KOPT-K1 (cell line): ENCODE results near the gene GALNT9.

ENCODE experiments used
- H3K27ac ChIP-seq: fragments of 200-600 bp; sonication (generic); 2 replicates; pipeline ENCODE4 v1.5.1; 2016; ENCODE audit warnings: antibody characterized with exemption, mild to moderate bottlenecking, low read depth, low read length; ENCODE audit not compliant: poor library complexity, severe bottlenecking
- H3K36me3 ChIP-seq: fragments of 200-600 bp; sonication (generic); 2 replicates; pipeline ENCODE4 v1.5.1; 2017; ENCODE audit warnings: antibody characterized with exemption, mild to moderate bottlenecking, low read length, moderate library complexity; ENCODE audit not compliant: insufficient read depth
- H3K9me3 ChIP-seq: fragments of 200-600 bp; sonication (generic); 2 replicates; pipeline ENCODE4 v1.5.1; 2017; ENCODE audit warnings: antibody characterized with exemption, low read length, mild to moderate bottlenecking; ENCODE audit not compliant: insufficient read depth, poor library complexity, severe bottlenecking

GALNT9 gene

DNA sequence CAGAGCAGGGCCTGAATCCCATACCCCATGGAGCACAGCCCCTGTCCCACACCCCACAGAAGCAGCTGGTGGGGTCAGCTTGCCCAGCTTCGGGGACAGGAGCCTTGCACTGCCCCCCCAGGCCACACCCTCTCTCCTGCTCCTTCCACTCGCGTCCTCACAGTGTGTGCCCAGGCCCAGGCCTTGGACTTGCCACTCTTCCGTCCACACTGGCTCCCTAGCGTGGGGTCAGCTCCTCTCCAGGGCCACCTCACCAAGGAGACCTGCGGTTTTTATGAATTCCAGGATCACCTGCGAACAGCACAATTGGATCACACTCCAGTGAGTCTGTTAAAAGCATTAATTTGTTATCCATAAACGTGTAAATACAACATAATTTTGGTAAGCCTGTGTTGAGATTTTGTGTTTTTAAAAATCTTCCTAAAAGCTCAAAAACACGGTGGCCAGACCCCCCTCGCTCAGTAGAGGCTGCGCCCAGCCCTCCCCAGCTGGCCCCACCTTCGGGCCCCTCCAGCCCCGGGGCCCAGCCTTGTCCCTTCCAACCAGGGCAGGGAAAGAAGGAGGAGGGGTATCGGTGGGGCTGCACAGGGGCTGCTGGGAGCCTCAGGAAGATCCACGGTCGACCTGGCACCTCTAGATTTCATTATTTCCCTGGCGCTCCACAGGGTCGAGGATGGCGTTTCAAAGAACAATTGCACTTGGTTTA is 12.0 kb downstream of the GALNT9 start:
- Histone ChIP-seq H3K36me3 (no peaks in the 10 kb centered on the region), H3K27ac (no peak overlapping the region), H3K9me3 (no peaks in the 10 kb centered on the region)

DNA sequence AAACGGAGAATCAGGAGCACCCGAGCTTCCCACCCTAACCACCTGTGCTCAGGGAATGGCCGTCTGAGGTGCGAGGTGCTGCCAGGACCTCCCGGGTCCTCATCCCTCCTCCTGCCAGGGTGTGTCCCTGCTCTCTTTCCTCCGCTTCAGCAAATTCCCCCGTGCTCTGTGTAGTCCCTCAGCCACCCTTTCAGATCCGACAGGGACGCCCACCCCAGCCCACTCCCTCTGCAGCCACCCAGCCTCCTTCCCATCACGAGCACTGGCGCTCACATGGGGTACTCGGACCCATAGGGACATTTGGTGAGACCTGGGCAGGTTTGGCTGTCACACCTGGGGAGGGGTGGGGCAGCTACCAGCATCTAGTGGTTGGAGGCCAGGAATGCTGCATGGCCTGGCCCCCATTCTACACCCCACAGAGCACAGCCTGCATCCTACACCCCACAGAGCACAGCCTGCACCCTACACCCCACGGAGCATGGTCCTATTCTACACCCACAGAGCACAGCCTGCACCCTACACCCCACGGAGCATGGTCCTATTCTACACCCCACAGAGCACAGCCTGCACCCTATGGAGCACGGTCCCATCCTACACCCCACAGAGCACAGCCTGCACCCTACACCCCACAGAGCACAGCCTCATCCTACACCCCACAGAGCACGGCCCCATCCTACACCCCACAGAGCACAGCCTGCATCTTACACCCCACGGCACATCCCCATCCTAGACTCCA is 12.7 kb downstream of the GALNT9 start:
- no peak overlapping the region for H3K27ac ChIP-seq
- no peaks in the 10 kb centered on the region for H3K36me3 ChIP-seq
- no peaks in the 10 kb centered on the region for H3K9me3 ChIP-seq

DNA sequence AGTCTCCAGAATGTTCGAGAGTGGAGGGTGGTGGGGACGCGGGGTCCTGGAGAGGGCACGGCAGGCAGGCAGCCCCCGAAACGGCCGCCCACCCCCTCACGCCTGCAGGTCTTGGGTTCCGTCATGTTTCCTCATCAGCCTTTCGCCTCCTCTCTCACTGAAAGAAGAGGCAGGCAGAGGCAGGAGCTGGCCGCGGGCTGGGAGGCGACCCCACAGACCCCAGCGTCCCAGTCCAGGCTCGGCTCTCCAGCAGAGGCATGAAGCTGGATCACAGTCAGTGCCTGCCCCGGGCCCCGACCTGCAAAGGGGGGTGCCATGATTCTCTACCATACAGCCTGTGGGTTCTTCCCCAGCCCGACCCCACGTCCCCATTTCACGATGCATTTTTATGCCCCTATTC is 13.4 kb downstream of the GALNT9 start:
- Histone ChIP-seq H3K9me3 (peaks cover 7% of the 10 kb centered on the region), H3K36me3 (no peaks in the 10 kb centered on the region)

DNA sequence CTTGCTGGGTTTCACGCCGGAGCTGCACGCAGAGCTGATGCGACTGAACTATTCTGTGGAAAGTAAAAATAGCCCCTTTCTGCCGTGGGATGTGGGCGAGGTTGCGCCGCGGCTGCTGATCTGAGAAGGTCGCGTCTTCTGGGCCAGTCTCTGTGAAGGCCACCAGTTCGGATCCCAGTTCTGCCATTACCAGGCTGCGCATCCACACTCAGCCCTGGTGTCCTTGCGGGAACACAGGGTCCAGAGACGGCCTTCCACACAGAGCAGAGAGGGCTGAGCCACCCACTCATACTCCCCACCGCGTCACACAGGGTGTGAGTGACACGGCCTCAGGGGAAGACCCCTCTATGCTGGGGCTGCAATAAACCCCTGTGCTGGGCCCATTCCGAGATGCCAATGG is 13.9 kb downstream of the GALNT9 start:
- Histone ChIP-seq H3K9me3 (peaks cover 10% of the 10 kb centered on the region), H3K36me3 (no peaks in the 10 kb centered on the region), H3K27ac (no peak overlapping the region)

More for the DNA sequence above, 13.4 kb downstream of the GALNT9 start:
- H3K27ac ChIP-seq: no peak overlapping the region

DNA sequence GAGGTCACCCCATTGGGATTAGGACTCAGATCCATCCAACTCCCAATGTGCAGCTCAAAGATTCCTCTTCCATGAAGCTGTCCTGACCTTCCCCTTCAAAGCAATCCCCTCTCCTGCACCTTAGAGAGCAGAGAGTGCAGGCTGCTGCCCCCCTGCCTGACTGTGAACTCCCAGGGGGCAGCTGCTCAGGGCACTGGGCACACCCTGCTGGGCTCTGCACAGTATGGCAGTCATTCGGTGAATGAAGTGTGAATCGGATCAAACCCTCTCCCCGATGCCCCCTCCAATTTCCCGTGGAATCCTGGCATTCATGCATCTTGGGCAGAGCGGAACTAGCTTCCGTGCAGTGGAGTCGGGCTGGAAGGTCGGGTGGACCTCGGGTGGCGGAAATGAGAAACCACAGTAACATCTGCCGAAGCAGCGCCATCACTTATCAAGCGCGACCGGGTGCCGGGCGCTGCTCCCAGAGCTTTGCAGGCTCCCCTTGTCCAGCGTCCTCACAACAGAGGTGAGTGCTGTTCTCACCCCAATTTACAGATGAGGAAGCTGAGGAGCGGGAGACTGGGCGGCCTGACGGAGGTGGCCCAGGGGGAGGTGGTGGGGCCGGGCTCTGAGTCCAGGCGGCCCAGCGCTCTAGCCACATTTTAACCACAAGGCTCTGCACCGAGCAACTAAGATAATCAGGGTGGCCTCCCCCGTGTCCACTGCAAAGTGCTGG is 14.7 kb downstream of the GALNT9 start:
- Histone ChIP-seq H3K27ac (no peak overlapping the region), H3K36me3 (no peaks in the 10 kb centered on the region), H3K9me3 (peaks cover 10% of the 10 kb centered on the region)

DNA sequence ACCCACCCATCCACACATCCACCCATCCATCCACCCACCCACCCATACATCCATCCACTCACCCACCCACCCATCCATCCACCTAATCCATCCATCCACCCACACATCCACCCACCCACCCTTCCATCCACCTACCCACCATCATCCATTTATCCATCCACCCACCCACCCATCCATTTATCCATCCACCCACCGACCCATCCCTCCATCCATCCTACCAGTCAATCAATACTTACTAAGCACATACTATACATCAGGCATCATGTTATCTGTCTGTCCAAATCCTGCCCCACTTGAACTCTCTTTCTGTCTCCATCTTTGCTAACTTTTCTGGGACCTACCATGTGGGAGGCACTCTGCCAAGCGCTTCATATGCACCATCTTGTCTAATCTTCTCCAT is 15.4 kb downstream of the GALNT9 start:
- Histone ChIP-seq H3K27ac (no peak overlapping the region), H3K9me3 (peaks cover 10% of the 10 kb centered on the region), H3K36me3 (no peaks in the 10 kb centered on the region)

DNA sequence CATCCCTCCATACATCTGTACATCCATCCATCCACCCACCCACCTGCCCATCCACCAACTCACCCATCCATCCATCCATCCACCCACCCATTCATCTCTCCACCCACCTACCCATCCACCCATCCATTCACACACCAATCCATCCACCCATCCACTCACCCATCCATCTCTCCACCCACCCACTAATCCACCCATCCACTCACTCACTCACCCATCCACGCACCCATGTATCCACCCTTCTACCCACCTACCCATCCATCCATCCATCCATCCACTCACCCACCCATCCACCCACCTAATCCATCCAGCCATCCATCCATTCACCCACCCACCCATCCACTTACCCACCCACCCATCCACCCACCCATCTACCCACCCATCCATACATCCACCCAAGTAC is 16.2 kb downstream of the GALNT9 start:
- H3K9me3 ChIP-seq: peaks cover 10% of the 10 kb centered on the region
- no peaks in the 10 kb centered on the region for H3K36me3 ChIP-seq
- H3K27ac ChIP-seq: no peak overlapping the region

DNA sequence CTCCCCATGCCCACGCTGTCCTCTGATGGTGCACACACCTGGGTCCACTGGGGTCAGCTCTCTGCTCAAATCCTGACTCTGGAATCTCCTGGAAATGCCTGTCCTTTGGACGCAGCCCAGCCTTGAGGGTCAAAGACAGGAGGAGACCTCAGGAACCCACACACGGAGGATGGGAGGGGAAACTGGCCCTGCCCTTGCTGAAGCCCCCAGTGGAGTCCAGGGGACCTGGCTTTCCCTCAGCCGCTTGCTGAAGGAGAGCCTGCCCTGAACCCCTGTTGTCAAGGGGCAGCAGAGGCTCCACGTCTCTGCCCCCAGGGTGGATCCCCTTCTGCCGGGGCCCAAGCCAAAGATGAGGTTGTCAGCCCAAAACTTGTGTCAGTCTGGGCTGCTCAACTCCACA is 16.9 kb downstream of the GALNT9 start:
- no peaks in the 10 kb centered on the region for H3K36me3 ChIP-seq
- peaks cover 10% of the 10 kb centered on the region for H3K9me3 ChIP-seq

DNA sequence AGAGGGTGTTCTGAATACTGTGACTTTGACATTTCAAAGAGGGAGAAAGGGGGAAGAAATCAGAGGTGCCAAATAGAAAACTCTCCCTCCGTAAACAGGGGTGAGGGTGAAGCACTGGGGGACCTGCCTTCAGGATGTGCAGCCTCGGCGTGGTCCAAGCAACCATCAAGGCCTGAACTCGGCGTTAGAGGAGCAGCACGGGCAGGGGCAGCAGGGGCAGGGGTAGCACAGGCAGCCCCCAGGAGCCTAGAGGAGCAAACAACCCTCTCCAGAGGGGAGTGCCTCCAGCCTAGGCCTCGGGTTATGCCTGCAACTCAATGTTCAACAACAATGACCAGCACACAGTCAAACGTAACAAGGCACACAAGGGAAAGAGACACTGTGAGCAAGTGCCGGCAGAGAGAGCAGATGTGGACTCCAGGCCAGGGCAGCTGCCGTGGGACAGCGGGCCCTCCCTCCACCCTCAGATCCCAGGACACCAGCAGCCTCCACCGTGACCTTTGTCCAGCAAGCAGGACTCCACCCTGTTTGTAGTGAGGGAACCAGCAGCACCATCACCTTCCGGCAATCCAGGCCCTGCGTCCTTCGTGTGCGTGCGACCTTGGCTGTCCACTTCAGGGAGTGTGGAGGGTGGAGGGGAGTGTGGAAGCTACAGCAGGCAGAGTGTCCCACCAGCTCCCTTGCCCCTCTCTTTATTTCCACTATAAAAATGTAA is 18.0 kb downstream of the GALNT9 start:
- Histone ChIP-seq H3K27ac (no peak overlapping the region), H3K36me3 (no peaks in the 10 kb centered on the region), H3K9me3 (peaks cover 10% of the 10 kb centered on the region)

More for the DNA sequence above, 16.9 kb downstream of the GALNT9 start:
- no peak overlapping the region for H3K27ac ChIP-seq

DNA sequence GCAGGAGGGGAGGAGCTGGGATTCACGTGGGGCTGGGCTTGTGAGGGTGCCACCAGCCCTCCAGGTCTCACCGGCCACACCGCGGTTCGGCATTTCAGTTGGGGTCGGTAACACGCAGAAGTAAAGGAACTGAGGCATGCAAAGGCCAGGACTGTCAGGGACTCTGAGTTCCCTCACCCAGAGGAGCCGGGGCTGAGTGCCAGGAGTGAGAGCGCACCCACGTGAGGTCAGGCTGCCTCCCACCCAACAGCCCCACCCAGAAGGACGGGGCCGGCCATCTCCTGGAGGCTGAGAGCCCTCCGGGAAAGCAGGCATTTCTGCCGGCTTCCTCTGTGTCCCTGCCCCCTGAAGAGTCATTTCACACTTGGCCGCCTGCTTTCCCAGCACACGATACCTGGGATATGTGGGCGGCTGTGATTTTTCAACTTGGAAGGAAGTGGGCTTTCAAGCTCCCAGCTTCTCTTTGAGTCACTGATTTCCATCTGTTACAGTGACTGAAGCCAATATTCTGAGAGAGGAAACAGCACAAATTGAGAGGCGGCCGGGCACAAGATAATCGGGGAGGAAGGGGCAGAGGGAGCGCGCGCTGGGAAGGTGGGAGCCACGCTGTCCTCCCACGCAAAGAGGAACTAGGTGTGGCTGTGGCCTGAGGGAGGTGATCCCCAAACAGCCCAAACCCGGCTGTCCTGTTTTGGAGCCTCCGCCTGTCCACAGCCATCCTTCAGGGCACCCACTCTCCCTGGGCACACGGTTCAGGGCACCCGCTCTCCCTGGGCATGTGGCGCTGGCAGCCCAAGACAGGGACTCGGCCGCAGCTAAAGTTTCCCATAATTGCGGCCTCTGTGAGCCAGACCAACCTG is 19.0 kb downstream of the GALNT9 start:
- no peak overlapping the region for H3K27ac ChIP-seq
- no peaks in the 10 kb centered on the region for H3K36me3 ChIP-seq
- peaks cover 10% of the 10 kb centered on the region for H3K9me3 ChIP-seq

DNA sequence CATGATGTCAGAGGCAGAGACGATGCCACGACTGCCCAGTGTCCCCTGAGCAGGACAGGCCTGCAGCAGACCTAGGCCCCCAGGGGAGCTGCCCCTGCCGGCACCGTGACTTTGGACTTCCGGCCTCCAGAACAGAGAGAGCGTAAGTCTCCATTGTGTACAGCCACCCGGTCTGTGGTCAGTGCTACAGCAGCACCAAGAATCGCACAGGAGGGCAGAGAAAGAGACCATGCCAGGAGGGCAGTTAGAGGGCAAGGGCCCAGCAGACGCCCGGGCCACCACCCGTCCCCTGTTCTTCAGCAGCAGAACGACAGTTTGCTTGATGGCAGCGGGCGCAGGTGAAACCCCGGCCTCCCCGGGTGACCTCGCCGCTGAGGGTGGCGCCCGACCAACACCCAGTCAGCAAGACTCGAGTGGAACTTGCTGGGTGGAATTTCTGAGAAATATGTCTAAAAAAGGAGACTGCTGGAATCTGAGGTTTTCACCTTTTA is 19.7 kb downstream of the GALNT9 start:
- no peaks in the 10 kb centered on the region for H3K36me3 ChIP-seq
- peaks cover 10% of the 10 kb centered on the region for H3K9me3 ChIP-seq
- H3K27ac ChIP-seq: no peak overlapping the region

DNA sequence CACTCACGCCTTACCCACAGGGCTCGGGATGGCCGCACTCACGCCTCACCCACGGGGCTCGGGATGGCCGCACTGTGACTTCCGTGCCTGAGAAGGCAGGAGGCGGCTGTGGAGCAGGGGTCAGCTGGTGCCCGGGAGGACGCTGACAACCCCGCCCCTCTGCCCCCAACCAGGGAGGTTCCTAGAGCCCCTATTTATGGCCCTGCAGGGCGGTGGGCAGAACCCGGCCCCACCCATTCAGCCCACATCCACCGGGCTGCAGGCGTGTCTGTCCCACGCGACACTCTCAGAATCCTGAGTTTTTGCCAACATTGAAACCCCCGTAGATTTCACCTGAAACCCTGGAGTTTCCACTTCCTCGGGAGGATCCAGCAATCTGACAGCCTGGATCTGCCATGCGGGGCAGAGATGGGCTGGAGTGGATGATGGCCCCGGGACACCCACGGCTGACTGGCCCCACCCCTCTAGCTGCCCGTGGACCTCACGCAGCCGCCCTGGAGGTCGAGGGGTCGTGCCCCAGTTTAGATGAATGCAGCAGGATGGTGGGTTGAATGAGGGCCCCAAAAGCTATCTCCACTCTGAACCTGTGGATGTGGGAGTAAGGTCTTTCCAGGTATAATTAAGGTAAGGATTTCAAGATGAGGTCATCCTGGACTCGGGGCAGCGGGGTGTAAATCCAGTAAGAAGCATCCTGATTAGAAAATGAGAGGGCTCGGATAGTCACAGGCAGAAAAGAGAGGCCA is 20.4 kb downstream of the GALNT9 start:
- H3K27ac ChIP-seq: no peak overlapping the region
- H3K9me3 ChIP-seq: peaks cover 10% of the 10 kb centered on the region
- H3K36me3 ChIP-seq: no peaks in the 10 kb centered on the region

DNA sequence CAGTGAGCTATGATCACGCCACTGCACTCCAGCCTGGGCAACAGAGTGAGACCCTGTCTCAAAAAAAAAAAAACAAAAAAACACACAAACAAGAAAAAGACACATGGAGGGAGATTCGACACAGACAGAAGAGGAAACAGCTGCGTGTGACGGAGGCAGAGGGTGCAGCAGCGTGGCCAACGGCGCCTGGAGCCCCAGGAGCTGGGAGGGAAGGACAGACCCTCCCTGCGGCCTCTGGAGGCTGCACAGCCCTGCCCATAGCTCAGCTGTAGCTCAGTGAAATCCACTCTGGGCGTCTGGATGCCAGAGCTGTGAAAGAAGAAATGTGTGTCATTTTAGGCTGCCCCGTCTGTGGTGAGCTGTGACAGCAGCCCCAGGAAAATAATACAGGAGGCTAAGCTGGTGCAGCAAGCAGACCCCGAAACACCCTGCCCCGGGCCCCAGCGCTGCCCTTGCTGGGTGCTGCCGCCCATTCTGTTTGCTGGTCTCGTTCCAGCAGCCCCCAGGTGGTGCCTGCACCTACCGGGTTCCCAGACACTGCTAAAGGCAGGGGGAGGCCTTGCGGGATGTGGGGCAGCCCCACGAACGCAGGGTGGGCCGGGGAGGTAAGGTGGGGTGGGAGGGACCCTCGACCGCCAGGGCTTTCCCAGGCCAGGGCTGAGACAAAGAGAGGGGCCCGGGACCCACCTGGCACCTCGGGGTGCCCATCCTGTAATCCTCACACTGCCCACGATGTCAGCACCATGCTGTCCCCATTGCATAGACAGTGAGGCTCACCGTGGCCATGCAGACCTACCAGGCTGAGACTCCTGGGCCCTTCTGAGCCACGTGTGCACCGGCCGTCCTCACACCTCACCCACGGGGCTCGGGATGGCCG is 21.2 kb downstream of the GALNT9 start:
- Histone ChIP-seq H3K36me3 (no peaks in the 10 kb centered on the region), H3K27ac (no peak overlapping the region), H3K9me3 (peaks cover 10% of the 10 kb centered on the region)
